Inferior parietal cortex (tissue), 1 donor: ENCODE measurements around the gene SKAP1.
"Not testable (repeated sequence)": the region's sequence is repeated elsewhere in the genome, so short reads cannot be mapped to it uniquely, and the experiment has no call there.

Experiments
- DNase-seq: peaks from one replicate; pipeline ENCODE4 v3.0.0-alpha.2; 2016; ENCODE audit errors: extremely low spot score

SKAP1 gene

GRCh38 chr17:48449335-48449734, 19.3 kb upstream of the SKAP1 start:
- DNase-seq, result not testable (repeated sequence)

GRCh38 chr17:48445248-48445620, 15.2 kb upstream of the SKAP1 start:
- no peak for DNase-seq

- no peak for DNase-seq
These were observed 14.7 kb upstream of the SKAP1 start for GRCh38 chr17:48444516-48445247.

GRCh38 chr17:48443712-48444111, 13.7 kb upstream of the SKAP1 start:
- DNase-seq, result no peak

GRCh38 chr17:48442819-48443218, 12.8 kb upstream of the SKAP1 start:
- DNase-seq, result no peak

GRCh38 chr17:48441862-48442261, 11.8 kb upstream of the SKAP1 start:
- no peak for DNase-seq

- no peak for DNase-seq
These were observed 11.3 kb upstream of the SKAP1 start for GRCh38 chr17:48441231-48441711.

- DNase-seq, result no peak
These were observed 10.7 kb upstream of the SKAP1 start for GRCh38 chr17:48440669-48441068.

GRCh38 chr17:48439875-48440505, 10.0 kb upstream of the SKAP1 start:
- no peak for DNase-seq

GRCh38 chr17:48439110-48439850, 9.3 kb upstream of the SKAP1 start:
- DNase-seq, result no peak

- DNase-seq, result no peak
These were observed 8.6 kb upstream of the SKAP1 start for GRCh38 chr17:48438516-48439061.

- no peak for DNase-seq
These were observed 3.9 kb upstream of the SKAP1 start for GRCh38 chr17:48433896-48434295.

GRCh38 chr17:48432820-48433775, 3.1 kb upstream of the SKAP1 start:
- no peak for DNase-seq

- DNase-seq, result no peak
These were observed 858 bp downstream of the SKAP1 start for GRCh38 chr17:48429156-48429555.

- DNase-seq, result no peak
These were observed 2.4 kb downstream of the SKAP1 start for GRCh38 chr17:48427598-48427997.

GRCh38 chr17:48426761-48427500, 3.1 kb downstream of the SKAP1 start:
- no peak for DNase-seq

- no peak for DNase-seq
These were observed 3.9 kb downstream of the SKAP1 start for GRCh38 chr17:48426019-48426665.

- not testable (repeated sequence) for DNase-seq
These were observed 8.0 kb downstream of the SKAP1 start for GRCh38 chr17:48422060-48422459.

GRCh38 chr17:48420823-48421222, 9.2 kb downstream of the SKAP1 start:
- DNase-seq, result no peak

- no peak for DNase-seq
These were observed 13.0 kb downstream of the SKAP1 start for GRCh38 chr17:48416971-48417370.
